ENCODE results near the gene LIN54. TPM values are rescaled to one million over a fixed set of nuclear protein-coding genes. Genes with fewer than 3 reads are reported as not detected.
A peak's percentile ranks its signal among the peaks of the same experiment; 100 is the strongest.
"Not testable (repeated sequence)": the region's sequence is repeated elsewhere in the genome, so short reads cannot be mapped to it uniquely, and the experiment has no call there.

Gene LIN54
- total RNA-seq: 10 to 100 TPM; 19.2 to 21.7 TPM
- polyA plus RNA-seq: 10 to 100 TPM in 1 of 2 donors, 1 to 10 TPM in 1; 7.6 to 11.8 TPM

GRCh38 chr4:83010522-83011318 lies at the start of gene LIN54:
Gene LIN54 (minus strand): TSS chr4:83010823. CDS start chr4:82984844, 25,979 bp downstream.
- Histone ChIP-seq H3K4me3 (ENCODE audit: low read length in 2 of 2) (peak within 1 kb of the TSS; percentile 74 to 80), H3K36me3 (ENCODE audit: insufficient read depth, low read length) (no peaks in the 10 kb centered on the region), H3K27ac (ENCODE audit: low read depth, low read length) (peak within 1 kb of the TSS; percentile 89), H3K4me1 (ENCODE audit: insufficient read depth, low read length) (peaks cover 61% of the 10 kb centered on the region), H3K27me3 (ENCODE audit: insufficient read depth, low read length) (no peaks in the 10 kb centered on the region), H3K9me3 (ENCODE audit: control insufficient read depth in 1 of 2, low read length in 2 of 2) (no peaks in the 10 kb centered on the region)
- Mint-ChIP-seq H3K27ac (peak within 1 kb of the TSS; percentile 87 to 99 (median 98)), H3K4me3 (peak within 1 kb of the TSS; percentile 96 to 98 (median 96)), H3K27me3 (no peaks in the 10 kb centered on the region), H3K36me3 (peaks cover 0 to 21% of the 10 kb centered on the region in 2 donors), H3K9me3 (peaks cover 0 to 7% (median 0%) of the 10 kb centered on the region in 8 donors), H3K4me1 (peaks cover 42 to 69% (median 50%) of the 10 kb centered on the region in 4 donors)
- ChIA-PET POLR2A (ENCODE audit: partially characterized antibody) (interaction anchor here (0.6 to 5.5 kb wide), 15 partner anchors 16 to 795 kb away, joined by 3 to 120 read pairs (median 5); partner anchors contain the start of genes COPS4, COQ2, HELQ and HNRNPD), CTCF (ENCODE audit: partially characterized antibody) (interaction anchor here (0.7 to 3.6 kb wide), 11 partner anchors 11 to 581 kb away, joined by 3 to 24 read pairs (median 4); partner anchors contain the start of genes COPS4, COQ2 and THAP9)
- intact Hi-C loops (cut with micrococcal nuclease): loop anchor here (1.0 to 2.0 kb wide), 3 partner anchors 119 to 726 kb away; partner anchors contain the start of genes HELQ and SEC31A
- DNase-seq: peak; percentile 84 to 93 (median 89)

GRCh38 chr4:83054928-83055327 lies 44.3 kb upstream of the LIN54 start:
- Histone ChIP-seq H3K9me3 (ENCODE audit: control insufficient read depth in 1 of 2, low read length in 2 of 2) (no peaks in the 10 kb centered on the region), H3K4me1 (ENCODE audit: insufficient read depth, low read length) (no peaks in the 10 kb centered on the region), H3K36me3 (ENCODE audit: insufficient read depth, low read length) (peaks cover 30% of the 10 kb centered on the region), H3K4me3 (ENCODE audit: low read length in 2 of 2) (no peak overlapping the region), H3K27ac (ENCODE audit: low read depth, low read length) (no peak overlapping the region), H3K27me3 (ENCODE audit: insufficient read depth, low read length) (no peaks in the 10 kb centered on the region)
- Mint-ChIP-seq H3K9me3 (peaks cover 0 to 1% (median 0%) of the 10 kb centered on the region in 8 donors), H3K4me3 (no peak overlapping the region), H3K4me1 (peaks cover 0 to 3% (median 0%) of the 10 kb centered on the region in 4 donors), H3K36me3 (peaks cover 44 to 50% of the 10 kb centered on the region in 2 donors), H3K27me3 (no peaks in the 10 kb centered on the region), H3K27ac (no peak overlapping the region)
- CTCF ChIA-PET (ENCODE audit: partially characterized antibody): interaction anchor here (1.0 to 3.5 kb wide), 10 partner anchors 17 to 230 kb away, joined by 3 to 14 read pairs (median 4); partner anchors contain the start of genes COPS4 and COQ2
- POLR2A ChIA-PET (ENCODE audit: partially characterized antibody): interaction anchor here (1.0 to 1.4 kb wide), 2 partner anchors 206 to 230 kb away, joined by 4 read pairs; partner anchors contain the start of gene COQ2
- intact Hi-C loops (cut with micrococcal nuclease): loop anchor here (1.0 kb wide), 2 partner anchors 205 to 229 kb away; partner anchors contain the start of gene COQ2
- peak in 4 of 5 donors; percentile 13 to 25 (median 19) for DNase-seq

GRCh38 chr4:83048781-83049180 lies 38.2 kb upstream of the LIN54 start:
- H3K4me1 Mint-ChIP-seq; intact Hi-C loops (cut with micrococcal nuclease); H3K27ac Mint-ChIP-seq; H3K4me1 ChIP-seq (ENCODE audit: insufficient read depth, low read length); H3K4me3 ChIP-seq (ENCODE audit: low read length in 2 of 2); DNase-seq; POLR2A ChIA-PET (ENCODE audit: partially characterized antibody); H3K27ac ChIP-seq (ENCODE audit: low read depth, low read length); H3K27me3 ChIP-seq (ENCODE audit: insufficient read depth, low read length); H3K27me3 Mint-ChIP-seq; H3K4me3 Mint-ChIP-seq; H3K9me3 Mint-ChIP-seq; H3K9me3 ChIP-seq (ENCODE audit: control insufficient read depth in 1 of 2, low read length in 2 of 2): not testable (repeated sequence)
- CTCF ChIA-PET (ENCODE audit: partially characterized antibody): interaction anchor here (1.1 kb wide), 2 partner anchors 11 to 14 kb away, joined by 3 to 4 read pairs; partner anchors contain the start of gene COPS4
- peaks cover 29% of the 10 kb centered on the region for H3K36me3 ChIP-seq (ENCODE audit: insufficient read depth, low read length)
- H3K36me3 Mint-ChIP-seq: peaks cover 35 to 39% of the 10 kb centered on the region in 2 donors

GRCh38 chr4:83046693-83047473 lies 36.3 kb upstream of the LIN54 start:
- peak overlapping the region in 1 of 7 donors; percentile 47 for H3K27ac Mint-ChIP-seq
- ChIA-PET POLR2A (ENCODE audit: partially characterized antibody) (no interaction called here), CTCF (ENCODE audit: partially characterized antibody) (interaction anchor here (0.8 to 1.4 kb wide), 4 partner anchors 12 to 213 kb away, joined by 3 to 4 read pairs (median 3); partner anchors contain the start of gene COPS4)
- intact Hi-C loops (cut with micrococcal nuclease): no loop called here
- Histone ChIP-seq H3K4me1 (ENCODE audit: insufficient read depth, low read length) (peaks cover 6% of the 10 kb centered on the region), H3K27me3 (ENCODE audit: insufficient read depth, low read length) (no peaks in the 10 kb centered on the region), H3K36me3 (ENCODE audit: insufficient read depth, low read length) (peaks cover 21% of the 10 kb centered on the region), H3K27ac (ENCODE audit: low read depth, low read length) (no peak overlapping the region), H3K4me3 (ENCODE audit: low read length in 2 of 2) (no peak overlapping the region), H3K9me3 (ENCODE audit: control insufficient read depth in 1 of 2, low read length in 2 of 2) (no peaks in the 10 kb centered on the region)
- peaks cover 8 to 13% (median 9%) of the 10 kb centered on the region in 4 donors for H3K4me1 Mint-ChIP-seq
- H3K4me3 Mint-ChIP-seq: no peak overlapping the region
- H3K9me3 Mint-ChIP-seq: no peaks in the 10 kb centered on the region
- no peak for DNase-seq
- H3K36me3 Mint-ChIP-seq: peaks cover 21 to 24% of the 10 kb centered on the region in 2 donors
- H3K27me3 Mint-ChIP-seq: no peaks in the 10 kb centered on the region

- POLR2A ChIA-PET (ENCODE audit: partially characterized antibody): no interaction called here
- no peaks in the 10 kb centered on the region for H3K9me3 Mint-ChIP-seq
- DNase-seq: no peak
- Histone ChIP-seq H3K4me3 (ENCODE audit: low read length in 2 of 2) (no peak overlapping the region), H3K36me3 (ENCODE audit: insufficient read depth, low read length) (no peaks in the 10 kb centered on the region), H3K9me3 (ENCODE audit: control insufficient read depth in 1 of 2, low read length in 2 of 2) (no peaks in the 10 kb centered on the region), H3K4me1 (ENCODE audit: insufficient read depth, low read length) (peaks cover 15% of the 10 kb centered on the region), H3K27me3 (ENCODE audit: insufficient read depth, low read length) (no peaks in the 10 kb centered on the region), H3K27ac (ENCODE audit: low read depth, low read length) (no peak overlapping the region)
- peaks cover 6 to 12% of the 10 kb centered on the region in 2 donors for H3K36me3 Mint-ChIP-seq
- peaks cover 19 to 28% (median 24%) of the 10 kb centered on the region in 4 donors for H3K4me1 Mint-ChIP-seq
- no peak overlapping the region for H3K4me3 Mint-ChIP-seq
- CTCF ChIA-PET (ENCODE audit: partially characterized antibody): no interaction called here
- H3K27ac Mint-ChIP-seq: no peak overlapping the region
- H3K27me3 Mint-ChIP-seq: no peaks in the 10 kb centered on the region
- intact Hi-C loops (cut with micrococcal nuclease): no loop called here
Measured at GRCh38 chr4:83043801-83044407, 33.3 kb upstream of the LIN54 start.

- H3K4me3 Mint-ChIP-seq: not testable (repeated sequence)
Measured at GRCh38 chr4:83043157-83043556, 32.5 kb upstream of the LIN54 start.

More at GRCh38 chr4:83043157-83043556, 32.5 kb upstream of the LIN54 start:
- intact Hi-C loops (cut with micrococcal nuclease); H3K27ac Mint-ChIP-seq; CTCF ChIA-PET (ENCODE audit: partially characterized antibody); H3K27ac ChIP-seq (ENCODE audit: low read depth, low read length); H3K27me3 ChIP-seq (ENCODE audit: insufficient read depth, low read length); H3K36me3 ChIP-seq (ENCODE audit: insufficient read depth, low read length); H3K4me3 ChIP-seq (ENCODE audit: low read length in 2 of 2); H3K9me3 ChIP-seq (ENCODE audit: control insufficient read depth in 1 of 2, low read length in 2 of 2); POLR2A ChIA-PET (ENCODE audit: partially characterized antibody); H3K27me3 Mint-ChIP-seq; H3K9me3 Mint-ChIP-seq; DNase-seq: not testable (repeated sequence)
- H3K36me3 Mint-ChIP-seq: peaks cover 6 to 12% of the 10 kb centered on the region in 2 donors
- H3K4me1 ChIP-seq (ENCODE audit: insufficient read depth, low read length): peaks cover 15% of the 10 kb centered on the region
- H3K4me1 Mint-ChIP-seq: peaks cover 22 to 29% (median 25%) of the 10 kb centered on the region in 4 donors

Data from CD4-positive, alpha-beta memory T cell (primary cell).